Measurements from ENCODE around the gene MUC6. TPM values are rescaled to one million over a fixed set of nuclear protein-coding genes. Genes with fewer than 3 reads are reported as not detected.

The MUC6 gene
- total RNA-seq, 2 donors from 2014 or later, result 0.10 TPM; not detected in 1

GRCh38 chr11:1013631-1013935 is 22.9 kb downstream of the MUC6 start:
- no peak for TF ChIP-seq CTCF (IDR thresholded peaks at IDR 0.05)
- H3K27ac ChIP-seq, result no peak overlapping the region
- no peak overlapping the region for H3K9ac ChIP-seq (ENCODE audit: low read depth in 2 of 2, low read length in 2 of 2)
- peaks cover 15% of the 10 kb centered on the region for H3K36me3 ChIP-seq
- no peak for DNase-seq
- H3K4me3 ChIP-seq, result no peak overlapping the region
- no peaks in the 10 kb centered on the region for H3K9me3 ChIP-seq
- no peaks in the 10 kb centered on the region for H3K4me1 ChIP-seq
- H3K27me3 ChIP-seq, result no peaks in the 10 kb centered on the region
- intact Hi-C loops (cut with DNase I), result no loop called here

- no peak overlapping the region for H3K9ac ChIP-seq (ENCODE audit: low read depth in 2 of 2, low read length in 2 of 2)
- no peak overlapping the region for H3K4me3 ChIP-seq
- H3K9me3 ChIP-seq, result no peaks in the 10 kb centered on the region
- no peaks in the 10 kb centered on the region for H3K27me3 ChIP-seq
- no peaks in the 10 kb centered on the region for H3K4me1 ChIP-seq
- intact Hi-C loops (cut with DNase I), result no loop called here
- TF ChIP-seq CTCF (IDR thresholded peaks at IDR 0.05), result no peak
- no peak overlapping the region for H3K27ac ChIP-seq
- H3K36me3 ChIP-seq, result peaks cover 16% of the 10 kb centered on the region
- no peak for DNase-seq
Observed at GRCh38 chr11:1012740-1013630, 23.5 kb downstream of the MUC6 start.

GRCh38 chr11:1012291-1012690 is 24.2 kb downstream of the MUC6 start:
- no peak overlapping the region for H3K9ac ChIP-seq (ENCODE audit: low read depth in 2 of 2, low read length in 2 of 2)
- DNase-seq, result no peak
- H3K36me3 ChIP-seq, result peaks cover 21% of the 10 kb centered on the region
- H3K27ac ChIP-seq, result no peak overlapping the region
- H3K9me3 ChIP-seq, result no peaks in the 10 kb centered on the region
- intact Hi-C loops (cut with DNase I), result no loop called here
- no peak overlapping the region for H3K4me3 ChIP-seq
- no peaks in the 10 kb centered on the region for H3K27me3 ChIP-seq
- H3K4me1 ChIP-seq, result no peaks in the 10 kb centered on the region
- no peak for TF ChIP-seq CTCF (IDR thresholded peaks at IDR 0.05)

GRCh38 chr11:1011320-1011698 is 25.2 kb downstream of the MUC6 start:
- Histone ChIP-seq H3K27ac (no peak overlapping the region), H3K4me3 (no peak overlapping the region), H3K36me3 (peaks cover 21% of the 10 kb centered on the region), H3K9me3 (no peaks in the 10 kb centered on the region), H3K4me1 (no peaks in the 10 kb centered on the region), H3K9ac (ENCODE audit: low read depth in 2 of 2, low read length in 2 of 2) (no peak overlapping the region), H3K27me3 (no peaks in the 10 kb centered on the region)
- no peak for TF ChIP-seq CTCF (IDR thresholded peaks at IDR 0.05)
- DNase-seq, result no peak
- intact Hi-C loops (cut with DNase I), result no loop called here

GRCh38 chr11:1010551-1011319 is 25.8 kb downstream of the MUC6 start:
- H3K36me3 ChIP-seq, result peaks cover 21% of the 10 kb centered on the region
- no peaks in the 10 kb centered on the region for H3K4me1 ChIP-seq
- no peaks in the 10 kb centered on the region for H3K27me3 ChIP-seq
- intact Hi-C loops (cut with DNase I), result no loop called here
- no peaks in the 10 kb centered on the region for H3K9me3 ChIP-seq
- no peak overlapping the region for H3K9ac ChIP-seq (ENCODE audit: low read depth in 2 of 2, low read length in 2 of 2)
- TF ChIP-seq CTCF (IDR thresholded peaks at IDR 0.05), result no peak
- no peak overlapping the region for H3K4me3 ChIP-seq
- no peak for DNase-seq
- H3K27ac ChIP-seq, result no peak overlapping the region

Measured in colonic mucosa (tissue), 4 donors.